NCI-H510A treated with DMSO at 0.1 percent for 48 hours (cell line): ENCODE measurements around the gene STK32C.
"Not testable (repeated sequence)": the region's sequence is repeated elsewhere in the genome, so short reads cannot be mapped to it uniquely, and the experiment has no call there.

ENCODE experiments used
- DNase-seq: peaks from one replicate; lab custom pipeline; 2025; lab: John Stamatoyannopoulos, UW

The STK32C gene

DNA sequence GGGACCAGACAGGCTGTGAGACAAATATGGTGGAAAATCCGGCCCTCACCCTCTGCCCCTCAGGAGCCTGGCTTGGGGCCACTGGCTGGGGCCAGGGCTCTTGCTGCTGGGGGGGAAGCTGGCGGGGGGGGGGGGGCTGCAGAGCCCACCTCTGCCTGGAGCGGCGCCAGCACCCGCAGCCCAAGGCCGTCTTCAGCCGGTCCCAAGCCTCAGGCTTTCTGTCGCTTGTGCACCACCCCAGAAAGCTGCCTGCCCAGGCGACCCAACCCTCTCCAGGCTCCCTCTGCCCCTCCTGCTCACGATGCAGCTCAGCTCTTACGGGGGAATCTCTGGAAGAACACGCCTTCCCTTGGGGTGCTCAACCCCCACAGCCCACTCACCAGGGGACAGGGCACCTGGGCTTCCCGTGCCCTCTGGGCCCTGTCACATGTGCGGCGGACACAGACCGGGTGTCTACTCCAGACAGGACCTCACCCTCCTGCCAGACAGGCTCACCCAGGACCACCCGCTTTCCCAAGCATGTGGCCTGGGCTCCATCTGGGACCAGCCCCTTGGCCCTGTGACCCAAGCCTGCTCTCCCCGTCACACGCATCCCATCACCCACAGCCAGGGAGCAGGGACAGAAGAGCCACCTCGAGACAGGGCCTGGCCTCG is 77.1 kb downstream of the STK32C start:
- DNase-seq, result no peak

DNA sequence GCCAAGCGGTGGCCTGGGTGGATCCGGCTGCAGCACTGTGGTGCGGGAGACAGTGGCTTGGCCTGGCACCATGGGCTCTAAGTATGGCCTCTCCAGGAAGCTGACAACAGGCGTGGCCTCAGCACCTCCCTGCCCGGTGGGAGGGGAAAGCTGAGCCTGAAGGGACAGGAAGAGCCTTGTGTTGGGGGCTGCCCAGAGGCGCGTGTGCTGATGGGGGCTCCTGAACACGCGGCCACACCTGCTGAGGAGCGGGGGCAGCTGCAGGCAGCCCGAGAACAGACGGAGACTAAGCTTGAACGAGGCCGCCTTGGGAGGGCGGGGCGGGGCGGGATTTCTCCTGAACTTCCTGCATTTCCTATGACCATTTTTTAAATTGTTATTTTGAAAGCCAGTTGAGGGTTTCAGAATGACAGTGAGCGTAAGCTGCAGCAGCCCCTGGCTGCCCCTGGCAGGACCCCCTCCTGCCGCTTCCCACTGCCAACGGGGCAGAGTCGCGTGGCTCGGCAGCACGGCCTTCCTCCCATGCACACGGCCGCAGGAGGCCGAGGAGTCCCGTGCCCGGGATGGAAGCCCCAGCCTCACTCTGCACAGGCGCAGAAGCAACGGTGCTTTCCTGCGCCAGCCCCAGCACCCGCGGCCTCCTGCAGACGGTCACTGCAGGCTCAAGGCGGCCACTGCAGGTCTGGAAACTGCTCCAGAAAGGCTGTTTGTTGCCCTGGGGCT is 77.8 kb downstream of the STK32C start:
- DNase-seq, result no peak

DNA sequence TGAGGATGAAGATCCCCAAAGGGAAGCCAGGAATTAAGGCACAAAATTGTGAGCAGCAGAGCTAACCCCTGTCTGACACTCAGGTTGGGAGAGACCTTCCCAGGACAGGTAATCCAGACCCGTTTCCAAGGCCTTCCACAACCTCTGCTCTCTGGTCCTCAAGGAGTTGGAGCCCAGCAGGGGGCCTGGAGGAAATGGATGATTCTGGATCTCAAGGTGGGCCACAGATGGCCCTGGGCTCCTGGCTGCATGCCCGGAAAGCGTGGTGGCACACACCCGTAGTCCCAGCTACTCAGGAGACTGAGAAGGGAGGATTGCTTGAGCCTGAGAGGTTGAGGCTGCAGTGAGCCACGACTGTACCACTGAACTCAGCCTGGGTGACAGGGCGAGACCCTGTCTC is 78.7 kb downstream of the STK32C start:
- no peak for DNase-seq

DNA sequence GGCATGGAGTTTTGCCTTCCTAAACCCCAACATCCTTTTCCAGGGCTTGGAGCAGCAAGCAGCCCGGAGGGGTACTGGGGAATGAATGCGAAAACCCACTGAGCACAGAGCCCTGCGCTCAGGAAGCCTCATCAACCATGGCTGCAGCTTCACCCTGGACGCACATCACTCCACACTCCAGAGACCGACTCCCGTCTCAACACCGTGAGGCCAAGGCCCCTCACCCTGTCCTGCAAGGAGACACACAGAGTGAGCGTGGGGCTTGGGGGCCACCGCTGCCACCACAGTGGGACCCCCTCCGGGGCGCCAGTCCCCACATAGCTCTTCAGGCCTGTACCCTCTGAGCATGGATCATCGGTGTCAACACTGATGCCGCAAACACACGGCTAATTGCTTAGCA is 79.1 kb downstream of the STK32C start:
- DNase-seq, result no peak

DNA sequence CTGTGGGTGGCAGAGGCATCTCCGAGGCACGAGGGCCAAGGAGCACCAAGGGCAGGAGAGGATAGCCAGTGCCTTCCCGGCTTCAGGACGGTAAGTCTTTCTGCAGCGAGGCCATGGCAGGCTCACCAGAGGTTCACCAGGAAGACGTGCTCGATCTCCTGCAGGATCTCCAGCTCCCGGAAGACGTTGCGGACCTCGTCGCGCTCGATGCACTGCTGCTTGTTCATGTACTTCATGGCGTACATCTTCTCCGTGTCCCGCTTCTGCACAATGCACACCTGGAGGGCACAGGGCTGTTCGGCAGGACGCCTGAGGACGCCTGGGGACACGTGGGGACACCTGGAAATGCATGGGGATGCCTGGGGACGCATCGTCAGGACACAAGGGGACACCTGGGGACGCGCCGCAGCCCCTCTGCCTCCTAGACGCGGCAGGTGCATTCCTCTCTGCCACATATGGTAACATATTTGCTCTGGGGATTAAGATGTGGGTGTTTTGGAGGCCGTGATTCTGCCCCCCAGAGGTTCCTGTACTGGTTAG is 79.8 kb downstream of the STK32C start:
- no peak for DNase-seq

DNA sequence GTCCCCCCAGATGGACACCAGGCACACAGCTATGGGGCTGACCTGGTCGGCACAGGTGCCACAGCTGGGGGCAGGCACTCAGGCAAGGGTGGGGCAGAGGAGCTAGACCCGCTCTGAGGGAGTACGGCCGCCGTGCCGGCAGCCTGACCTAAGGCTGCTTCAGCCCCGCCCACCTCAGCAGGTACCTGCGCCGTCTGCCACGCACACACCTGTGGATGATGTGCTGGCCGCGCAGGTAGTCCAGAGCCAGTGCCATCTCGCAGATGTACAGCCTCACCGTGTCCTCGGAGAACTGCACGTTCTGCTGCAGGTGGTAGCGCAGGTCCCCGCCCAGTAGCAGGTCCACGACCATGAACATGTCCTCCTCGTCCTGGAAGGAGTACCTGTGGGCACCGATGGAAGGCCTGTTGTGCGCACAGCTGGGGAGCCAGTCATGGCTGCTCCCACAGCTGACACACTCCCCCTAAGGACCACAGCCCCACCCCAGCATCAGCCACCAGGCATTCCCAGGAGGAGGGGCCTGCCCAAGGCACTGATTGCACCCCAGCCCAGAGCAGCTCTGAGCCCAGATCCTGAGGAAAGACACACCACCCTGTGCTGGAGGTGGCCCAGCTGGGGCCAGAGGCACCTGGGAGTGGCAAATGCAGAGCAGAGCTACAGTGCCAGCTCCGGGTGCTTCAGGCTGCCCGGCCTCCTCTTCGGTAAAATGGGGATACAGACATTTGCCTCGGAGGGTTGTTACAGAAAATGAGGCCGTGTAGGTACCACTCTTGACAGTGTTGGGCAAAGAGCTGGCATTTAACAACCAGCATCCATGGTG is 81.0 kb downstream of the STK32C start:
- DNase-seq, result no peak

DNA sequence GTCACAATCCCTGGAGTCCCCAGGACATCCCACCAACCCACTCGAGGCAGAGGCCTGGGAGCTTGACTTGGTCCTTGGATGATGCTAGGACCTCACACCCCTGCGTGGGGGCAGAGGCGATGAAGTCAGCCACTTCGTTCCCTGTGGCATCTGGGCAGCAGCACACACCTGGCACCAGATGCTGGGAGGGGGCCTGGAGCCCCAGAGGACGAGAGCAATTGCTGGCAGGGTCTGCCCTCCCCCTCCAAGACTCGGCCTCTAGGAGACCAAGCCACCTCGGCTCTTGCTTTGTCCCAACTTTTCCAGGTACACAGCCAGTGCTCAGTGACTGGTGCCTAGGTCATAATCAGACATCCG is 81.9 kb downstream of the STK32C start:
- no peak for DNase-seq

DNA sequence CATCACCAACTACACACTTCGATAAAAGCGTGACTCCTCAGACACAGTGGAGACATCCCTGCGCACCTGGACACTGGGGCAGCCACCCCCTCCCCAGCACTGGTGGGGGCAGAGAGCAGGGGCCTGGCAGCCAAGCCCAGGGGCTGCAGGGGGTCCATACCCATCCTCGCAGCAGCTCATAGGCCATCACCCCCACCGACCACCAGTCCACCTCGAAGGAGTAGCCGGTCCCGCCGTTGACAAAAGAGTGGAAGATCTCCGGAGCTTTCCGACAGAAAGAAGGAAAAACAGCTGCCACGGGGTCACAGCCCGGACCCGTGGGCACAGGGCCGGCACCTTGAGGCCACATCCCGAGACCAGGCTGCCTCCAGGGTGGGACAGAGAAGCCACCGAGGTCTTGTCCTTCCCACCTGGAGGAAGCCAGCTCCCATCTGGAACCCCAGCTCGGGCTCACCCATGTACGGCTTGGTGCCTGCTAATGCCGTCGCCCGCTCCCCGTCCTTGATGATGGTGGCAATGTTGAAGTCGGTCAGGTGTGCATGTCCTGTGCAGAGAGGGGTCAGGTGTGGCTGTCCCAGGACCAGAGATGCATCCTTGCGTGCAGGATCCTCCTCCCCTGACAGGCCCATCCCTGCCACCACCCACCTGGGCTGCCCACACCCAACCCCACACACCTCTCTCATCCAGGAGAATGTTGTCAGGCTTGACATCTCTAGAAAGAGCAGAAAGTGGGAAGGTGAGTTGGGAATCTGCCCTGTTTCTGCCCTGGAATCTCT is 82.5 kb downstream of the STK32C start:
- no peak for DNase-seq

DNA sequence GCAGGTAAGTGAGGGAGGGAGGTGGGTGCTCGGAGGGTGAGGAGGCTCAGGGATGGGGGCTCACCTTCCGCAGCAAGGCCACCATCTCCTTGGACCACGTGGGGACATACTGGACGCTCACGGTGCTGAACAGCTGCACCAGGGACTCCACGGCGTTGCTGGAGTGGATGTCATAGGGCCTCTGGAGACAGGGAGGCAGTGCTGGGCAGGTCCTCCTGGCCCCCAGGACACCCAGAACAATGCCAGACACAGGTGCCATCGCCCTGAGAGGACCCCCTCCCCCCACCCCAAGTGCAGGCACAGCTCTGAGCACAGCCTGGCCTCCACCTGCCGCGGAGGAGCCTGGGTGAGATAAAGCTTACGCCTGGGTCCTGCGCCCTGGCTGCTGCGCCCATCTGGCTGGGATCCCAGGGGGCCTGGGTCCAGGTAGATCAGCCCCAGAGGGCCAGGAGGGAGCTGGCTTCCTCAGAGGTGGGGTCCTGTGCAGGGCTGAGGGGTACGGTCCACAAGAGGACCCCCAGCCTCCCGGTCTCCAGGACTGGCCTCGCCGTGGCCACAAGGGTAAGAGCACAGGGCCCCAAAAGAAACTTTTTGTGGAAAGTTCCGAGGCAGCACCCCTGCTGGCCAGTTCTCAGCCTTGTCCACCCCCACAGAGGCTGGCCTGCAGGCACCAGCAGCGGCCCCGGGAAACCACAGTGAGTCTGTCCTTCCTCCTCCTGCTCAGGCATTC is 83.2 kb downstream of the STK32C start:
- DNase-seq, result no peak

DNA sequence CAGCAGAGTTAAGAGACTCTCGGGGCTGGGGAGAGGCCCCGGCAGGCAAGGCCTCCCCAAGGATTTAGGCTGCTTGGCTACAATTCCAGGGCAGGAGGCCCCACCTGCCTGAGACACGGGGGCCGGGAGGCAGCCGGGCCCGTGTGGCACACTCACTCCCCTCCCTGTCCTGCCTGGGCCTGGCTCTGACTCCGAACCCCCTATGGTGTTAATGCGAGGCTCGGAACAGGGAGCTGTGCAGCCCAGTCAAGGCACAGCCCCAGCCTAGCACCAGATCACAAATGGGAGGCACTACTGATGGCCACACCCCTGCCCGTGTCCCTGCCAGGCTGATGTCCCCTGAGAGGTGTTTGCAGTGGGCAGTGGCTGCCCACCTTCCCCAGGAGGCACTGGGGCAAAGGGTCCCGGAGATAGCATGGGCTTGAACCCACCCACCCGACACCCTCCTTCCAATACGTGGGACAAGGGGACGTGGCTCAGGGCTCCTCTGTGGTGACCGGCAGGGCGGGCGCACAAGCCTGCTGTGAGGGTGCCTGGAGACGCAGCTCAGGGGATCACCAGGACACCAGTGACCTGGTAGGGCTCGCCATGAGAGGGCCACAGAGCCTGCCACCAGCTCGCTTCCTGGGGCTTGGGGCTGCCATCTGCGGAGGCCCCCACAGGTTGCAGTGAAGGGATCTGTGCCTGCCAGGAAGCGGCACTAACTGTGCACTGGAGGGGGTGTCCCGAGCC is 84.0 kb downstream of the STK32C start:
- no peak for DNase-seq

DNA sequence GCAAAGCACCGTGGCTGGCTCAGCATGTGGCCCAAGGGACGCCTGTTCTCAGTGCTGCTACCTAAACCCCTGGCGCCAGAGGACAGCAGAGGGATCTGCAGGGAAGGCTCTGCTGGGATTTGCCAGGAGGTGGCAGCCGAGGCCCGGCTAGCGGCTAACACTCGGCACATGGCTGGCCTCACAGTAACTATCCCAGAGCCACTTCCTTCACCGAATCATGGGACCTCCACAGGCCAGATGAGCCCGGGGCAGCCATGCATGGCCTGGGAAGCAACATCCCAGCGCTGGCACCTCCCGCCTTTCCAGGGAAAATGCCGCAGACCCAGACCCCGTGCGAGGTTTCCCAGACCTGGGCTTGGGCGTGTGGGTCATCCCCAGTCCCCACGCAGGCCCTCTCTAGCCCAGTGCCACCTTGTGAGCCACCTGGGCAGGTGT is 84.6 kb downstream of the STK32C start:
- DNase-seq, result no peak

DNA sequence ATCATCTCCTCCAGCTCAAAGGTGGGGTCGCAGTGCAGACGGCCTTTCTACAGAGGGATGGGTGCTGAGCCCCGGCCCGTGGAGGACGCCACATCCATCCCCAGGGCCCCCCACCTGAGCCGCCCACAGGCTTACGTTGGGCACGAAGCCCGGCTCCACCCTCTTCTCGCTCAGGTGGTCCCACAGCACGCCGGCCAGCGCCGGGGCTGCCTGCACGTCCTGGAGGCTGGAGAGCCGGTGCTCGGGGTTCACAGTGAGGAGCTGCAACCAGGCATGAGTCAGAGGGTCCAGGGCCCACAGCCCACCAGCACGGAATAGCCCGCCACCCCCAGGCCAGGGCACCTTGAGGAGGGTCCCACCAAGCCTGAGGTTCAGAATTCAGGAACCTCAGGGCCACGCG is 85.0 kb downstream of the STK32C start:
- DNase-seq, result no peak

DNA sequence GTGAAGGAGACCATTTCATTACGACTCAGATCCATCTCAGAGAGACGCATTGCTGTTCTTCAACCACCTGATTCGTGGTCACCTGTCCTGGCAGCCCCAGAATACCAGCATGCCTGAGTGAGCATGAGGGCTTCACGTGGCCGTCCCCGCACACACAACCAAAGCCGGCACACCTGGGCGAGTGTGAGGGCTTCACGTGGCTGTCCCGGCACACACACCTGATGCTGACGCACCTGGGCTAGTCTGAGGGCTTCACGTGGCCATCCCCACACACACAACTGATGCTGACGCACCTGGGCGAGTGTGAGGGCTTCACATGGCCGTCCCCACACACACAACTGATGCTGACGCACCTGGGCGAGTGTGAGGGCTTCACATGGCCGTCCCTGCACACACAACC is 86.8 kb downstream of the STK32C start:
- DNase-seq, result not testable (repeated sequence)

DNA sequence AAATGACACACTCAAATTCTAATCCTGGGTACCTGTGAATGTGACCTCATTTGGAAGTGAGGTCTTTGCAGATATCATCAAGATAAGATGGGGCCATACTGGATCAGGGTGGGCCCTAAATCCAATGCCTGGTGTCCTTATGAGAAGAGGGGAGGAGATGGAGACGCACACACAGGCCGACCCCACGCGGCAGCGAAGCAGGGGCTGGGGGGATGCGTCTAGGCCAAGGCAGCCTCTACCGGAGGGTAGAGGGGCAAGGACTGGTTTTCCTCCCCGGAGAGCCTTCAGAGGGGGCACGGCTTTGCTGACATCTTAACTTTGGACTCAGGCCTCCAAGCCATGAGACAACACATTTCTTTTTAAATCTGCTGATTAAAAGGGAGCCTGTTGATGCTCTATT is 87.7 kb downstream of the STK32C start:
- DNase-seq, result no peak

DNA sequence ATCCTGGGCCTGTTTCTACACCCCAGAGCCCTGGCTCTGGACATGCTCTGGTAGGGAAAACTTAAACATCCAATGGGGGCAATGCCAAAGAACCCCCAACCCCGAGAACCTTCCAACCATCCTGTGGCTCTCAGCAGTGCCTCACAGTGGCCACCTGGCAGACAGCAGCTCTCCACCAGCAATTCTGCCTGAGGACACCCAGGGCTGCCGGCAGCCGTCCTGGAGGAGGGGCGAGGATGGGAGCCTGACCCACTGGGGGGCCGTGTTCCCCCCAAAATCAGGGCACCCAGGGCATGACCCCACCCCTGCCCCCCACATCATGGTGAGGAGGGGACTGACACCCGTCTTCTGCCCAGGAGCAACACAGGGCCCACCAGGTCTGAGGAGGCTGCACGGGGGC is 88.3 kb downstream of the STK32C start:
- DNase-seq, result no peak

DNA sequence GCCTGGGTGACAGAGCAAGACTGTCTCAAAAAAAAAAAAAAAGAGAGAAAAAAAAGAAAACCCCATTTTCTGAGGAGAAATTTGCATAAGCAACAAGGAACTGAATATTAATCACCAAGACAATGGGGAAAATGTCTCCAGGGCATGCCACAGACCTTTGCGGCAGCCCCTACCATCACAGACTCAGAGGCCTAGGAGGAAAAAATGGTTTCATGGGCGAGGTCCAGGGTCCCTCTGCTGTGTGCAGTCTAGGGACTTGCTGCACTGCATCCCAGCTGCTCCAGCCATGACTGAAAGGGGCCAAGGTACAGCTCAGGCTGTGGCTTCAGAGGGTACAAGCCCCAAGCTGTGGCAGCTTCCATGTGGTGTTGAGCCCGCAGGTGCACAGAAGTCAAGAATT is 91.3 kb downstream of the STK32C start:
- DNase-seq, result not testable (repeated sequence)

DNA sequence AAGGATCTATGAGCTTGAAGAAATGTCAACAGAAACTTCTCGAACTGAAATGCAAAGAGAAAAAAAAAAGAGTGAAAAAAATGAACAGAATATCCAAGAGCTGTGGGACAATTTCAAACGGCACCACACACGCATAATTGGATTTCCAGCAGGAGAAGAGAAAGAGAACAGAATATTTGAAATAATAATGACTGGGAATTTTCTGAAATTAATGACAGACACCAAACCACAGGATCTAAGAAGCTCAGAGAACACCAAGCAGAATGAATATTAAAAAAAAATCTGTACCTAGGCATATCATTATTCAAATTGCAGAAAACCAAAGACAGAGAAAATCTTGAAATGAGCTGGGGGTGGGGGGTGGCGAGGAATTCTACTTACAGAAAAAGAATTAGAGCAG is 93.8 kb downstream of the STK32C start:
- DNase-seq, result no peak

DNA sequence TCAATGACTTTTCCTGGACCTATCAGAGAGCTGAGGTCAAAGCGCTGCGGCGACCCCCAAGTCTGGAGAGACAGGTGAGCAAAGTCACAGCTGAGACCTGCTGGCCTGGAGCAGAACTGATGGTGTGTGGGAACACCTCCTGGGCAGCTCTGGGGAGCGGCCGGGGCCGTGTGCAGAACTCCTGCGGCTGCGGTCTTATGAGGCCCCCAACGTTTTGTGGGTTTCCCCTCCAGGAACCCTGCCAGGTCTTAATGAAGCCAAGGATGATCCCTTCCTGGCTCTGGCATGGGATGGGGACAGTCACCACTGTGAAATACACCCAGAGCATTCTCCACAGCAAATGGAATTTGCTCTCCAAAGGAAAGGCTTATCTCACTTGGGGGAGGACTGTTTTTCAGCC is 94.9 kb downstream of the STK32C start:
- DNase-seq, result no peak

DNA sequence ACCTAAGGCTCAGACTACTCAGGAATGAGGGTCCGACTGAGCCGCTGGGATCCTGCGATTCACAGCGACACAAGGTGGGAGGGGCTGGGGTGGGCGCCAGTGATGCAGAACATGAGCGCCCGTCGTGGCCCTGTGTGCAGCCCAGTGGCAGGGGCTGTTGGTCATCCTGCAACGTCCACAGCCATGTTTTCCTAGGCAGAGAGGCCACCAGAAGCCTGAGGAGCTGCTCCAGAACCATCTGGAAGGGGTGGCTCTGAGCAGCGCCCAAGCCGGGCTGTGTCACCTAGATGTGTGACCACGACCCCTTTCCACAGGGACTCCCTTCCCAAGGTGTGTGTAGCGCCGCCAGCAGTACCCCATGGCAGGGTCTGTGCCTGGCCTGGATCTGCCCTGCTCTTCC is 96.5 kb downstream of the STK32C start:
- DNase-seq, result no peak

DNA sequence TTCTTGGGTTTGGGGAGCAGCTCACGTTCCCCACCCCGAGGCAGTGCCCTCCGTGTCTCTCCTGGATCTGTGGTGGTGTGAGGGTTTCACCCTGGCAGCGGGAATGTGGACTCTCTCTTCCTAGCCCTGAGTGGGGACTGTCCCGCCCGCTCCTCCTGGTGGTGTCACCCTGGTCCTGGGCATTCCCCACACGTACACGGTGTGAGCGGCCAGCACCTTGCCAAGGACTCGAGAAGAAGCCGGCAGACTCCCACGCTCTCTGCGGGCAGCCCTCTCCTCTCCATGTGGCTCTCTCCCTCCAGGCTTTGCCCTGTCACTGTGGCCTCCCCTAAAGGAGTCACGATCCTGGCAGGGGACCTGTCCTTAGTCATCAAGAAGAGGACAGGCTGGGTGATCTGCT is 97.0 kb downstream of the STK32C start:
- no peak for DNase-seq
